ENCODE results near the gene ARIH1.
A peak's percentile ranks its signal among the peaks of the same experiment; 100 is the strongest.

Gene ARIH1

DNA sequence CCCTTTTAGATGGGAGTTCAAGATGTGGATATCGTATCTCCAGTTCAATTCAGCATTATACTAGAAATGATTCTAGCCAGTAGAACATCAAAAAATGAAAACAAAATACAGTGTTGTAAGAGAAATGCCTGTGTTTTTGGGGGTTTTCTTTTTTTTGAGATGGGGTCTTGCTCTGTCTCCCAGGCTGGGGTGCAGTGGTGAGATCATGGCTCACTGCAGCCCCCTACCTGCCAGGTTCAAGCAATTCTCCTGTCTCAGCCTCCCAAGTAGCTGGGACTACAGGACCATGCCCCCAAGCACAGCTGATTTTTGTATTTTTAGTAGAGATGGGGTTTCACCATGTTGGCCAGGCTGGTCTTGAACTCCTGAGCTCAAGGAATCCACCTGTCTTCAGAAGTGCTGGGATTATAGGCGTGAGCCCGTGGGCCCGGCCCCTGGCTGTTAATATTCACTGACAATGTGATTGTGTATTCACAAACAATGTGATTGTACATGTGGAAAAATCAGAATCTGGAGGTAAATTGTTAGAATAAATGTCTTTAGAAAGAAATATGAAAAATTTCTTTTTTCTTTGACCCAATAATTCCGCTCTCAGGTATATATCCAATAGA is 59.0 kb downstream of the ARIH1 start:
- in situ Hi-C loops (cut with MboI; ENCODE audit: low pct_unique_long_range_greater_than_20kb, low sequenced_read_pairs): no loop called here
- DNase-seq: peak; percentile 54

DNA sequence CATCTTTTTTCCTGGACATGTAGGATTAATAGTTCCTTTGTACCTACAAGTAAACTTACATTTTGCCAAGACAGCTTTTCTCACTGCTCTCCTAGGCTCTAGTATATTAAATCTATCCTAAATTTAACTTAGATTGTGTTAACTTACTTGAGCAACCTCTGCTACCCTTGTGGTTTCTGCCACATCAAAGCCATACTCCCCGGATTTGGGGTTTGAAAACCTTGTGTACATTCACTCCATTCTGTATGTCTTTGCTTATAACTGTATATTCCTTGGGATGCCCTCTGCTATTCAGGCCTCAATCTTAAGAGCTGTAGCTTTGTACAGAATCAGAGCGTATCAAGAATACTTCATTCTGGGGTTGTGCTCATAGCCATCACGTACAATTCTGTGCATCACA is 60.4 kb downstream of the ARIH1 start:
- no peak for DNase-seq
- in situ Hi-C loops (cut with MboI; ENCODE audit: low pct_unique_long_range_greater_than_20kb, low sequenced_read_pairs): no loop called here

DNA sequence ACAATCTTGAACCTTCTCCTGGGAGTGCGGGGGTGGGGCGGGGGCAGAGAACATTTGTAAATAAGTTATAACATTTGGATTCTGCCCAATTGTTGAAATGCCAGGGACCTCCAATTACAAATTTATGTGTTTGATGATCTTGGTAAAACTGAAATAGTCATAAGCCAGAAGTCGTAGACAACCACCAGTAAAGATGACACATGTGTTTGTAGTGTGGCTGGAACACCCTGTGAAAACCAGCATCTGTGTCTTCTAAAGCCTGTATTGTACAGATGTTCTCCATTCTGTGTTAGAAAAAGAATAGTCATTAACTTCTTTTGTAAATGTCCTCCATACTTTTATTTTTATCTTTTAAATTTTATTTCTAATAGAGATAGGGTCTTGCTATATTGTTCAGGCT is 61.8 kb downstream of the ARIH1 start:
- in situ Hi-C loops (cut with MboI; ENCODE audit: low pct_unique_long_range_greater_than_20kb, low sequenced_read_pairs): no loop called here

GRCh38 chr15:72536506-72536905 is 62.4 kb downstream of the ARIH1 start:
- no peak for DNase-seq
- in situ Hi-C loops (cut with MboI; ENCODE audit: low pct_unique_long_range_greater_than_20kb, low sequenced_read_pairs): no loop called here

More for the DNA sequence above, 61.8 kb downstream of the ARIH1 start:
- DNase-seq: no peak

- in situ Hi-C loops (cut with MboI; ENCODE audit: low pct_unique_long_range_greater_than_20kb, low sequenced_read_pairs): no loop called here
- no peak for DNase-seq
Measured at GRCh38 chr15:72538931-72539330, 64.8 kb downstream of the ARIH1 start.

- in situ Hi-C loops (cut with MboI; ENCODE audit: low pct_unique_long_range_greater_than_20kb, low sequenced_read_pairs): no loop called here
Measured at GRCh38 chr15:72540606-72541237, 66.6 kb downstream of the ARIH1 start.

GRCh38 chr15:72541674-72542073 is 67.5 kb downstream of the ARIH1 start:
- in situ Hi-C loops (cut with MboI; ENCODE audit: low pct_unique_long_range_greater_than_20kb, low sequenced_read_pairs): no loop called here
- DNase-seq: peak; percentile 24

More at GRCh38 chr15:72540606-72541237, 66.6 kb downstream of the ARIH1 start:
- DNase-seq: no peak

GRCh38 chr15:72545156-72545555 is 71.0 kb downstream of the ARIH1 start:
- DNase-seq: no peak
- in situ Hi-C loops (cut with MboI; ENCODE audit: low pct_unique_long_range_greater_than_20kb, low sequenced_read_pairs): no loop called here

DNA sequence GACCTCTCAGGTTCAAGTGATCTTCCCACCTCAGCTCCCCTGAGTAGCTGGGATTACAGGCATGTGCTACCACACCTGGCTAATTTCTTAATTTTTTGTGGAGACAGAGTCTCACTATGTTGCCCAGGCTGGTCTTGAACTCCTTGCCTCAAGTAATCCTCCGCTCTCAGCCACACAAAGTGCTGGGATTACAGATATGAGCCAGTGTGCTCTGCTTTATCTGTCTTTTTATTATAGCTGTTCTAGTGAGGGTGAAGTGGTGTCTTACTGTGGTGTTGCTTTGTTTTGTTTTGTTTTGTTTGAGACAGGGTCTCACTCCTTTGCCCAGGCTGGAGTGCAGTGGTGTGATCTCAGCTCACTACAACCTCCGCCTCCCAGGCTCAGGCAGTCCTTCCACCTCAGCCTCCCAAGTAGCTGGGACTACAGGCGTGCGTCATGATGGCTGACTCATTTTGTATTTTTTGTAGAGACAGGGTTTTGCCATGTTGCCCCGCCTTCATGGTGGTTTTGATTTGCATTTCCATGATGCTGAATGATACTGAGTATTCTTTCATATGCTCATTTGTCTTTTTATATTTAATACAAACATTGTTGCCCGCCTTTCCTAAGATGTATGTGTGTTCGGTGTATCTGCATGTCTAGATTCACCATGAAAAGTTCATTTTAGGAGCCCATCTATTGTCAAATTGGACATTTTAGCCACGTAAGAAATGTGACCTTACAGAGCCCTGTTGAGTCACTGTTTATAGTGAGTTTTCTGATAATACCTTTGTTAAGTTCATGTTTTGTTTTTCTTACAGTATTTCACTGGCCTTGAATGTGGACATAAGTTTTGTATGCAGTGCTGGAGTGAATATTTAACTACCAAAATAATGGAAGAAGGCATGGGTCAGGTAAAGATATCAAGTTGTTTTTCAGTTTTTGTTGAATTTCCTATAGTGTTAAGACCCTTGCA is 80.6 kb downstream of the ARIH1 start:
- in situ Hi-C loops (cut with MboI; ENCODE audit: low pct_unique_long_range_greater_than_20kb, low sequenced_read_pairs): no loop called here
- DNase-seq: no peak

DNA sequence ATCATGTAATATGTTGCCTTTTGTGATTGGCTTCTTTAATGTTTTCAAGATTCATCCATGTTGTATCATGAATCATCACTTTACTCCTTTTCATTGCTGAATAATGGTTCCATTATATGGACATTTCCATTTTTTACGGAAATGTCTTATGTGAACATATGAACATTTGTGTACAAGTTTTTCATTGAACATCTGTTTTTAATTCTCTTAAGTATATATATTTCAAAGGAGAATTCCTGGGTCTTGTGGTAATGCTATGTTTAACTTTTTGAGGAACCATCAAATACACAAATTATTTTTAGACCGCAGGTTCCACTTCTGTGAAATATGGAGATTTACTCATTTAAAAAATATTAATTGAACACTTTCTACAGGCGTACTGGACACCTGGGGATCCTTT is 85.7 kb downstream of the ARIH1 start:
- DNase-seq: no peak
- in situ Hi-C loops (cut with MboI; ENCODE audit: low pct_unique_long_range_greater_than_20kb, low sequenced_read_pairs): no loop called here

DNA sequence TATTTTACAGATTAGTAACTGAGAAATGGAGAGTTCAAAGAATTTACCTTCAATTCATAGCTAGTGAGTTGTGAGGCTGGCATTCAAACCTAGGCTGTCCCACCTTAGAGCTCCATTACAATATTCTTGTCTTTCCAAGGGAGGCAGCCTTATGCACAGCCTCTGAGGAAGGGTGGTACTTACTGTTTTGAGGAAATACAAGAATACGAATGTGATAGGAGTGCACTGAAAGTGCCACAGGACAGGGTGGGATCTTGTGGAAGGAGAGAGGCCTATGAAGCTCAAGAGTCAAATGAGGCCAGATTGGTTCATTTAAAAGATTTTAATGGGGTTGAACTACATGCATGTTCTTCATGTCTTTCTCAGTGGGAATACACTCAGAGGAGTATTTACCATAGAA is 86.3 kb downstream of the ARIH1 start:
- in situ Hi-C loops (cut with MboI; ENCODE audit: low pct_unique_long_range_greater_than_20kb, low sequenced_read_pairs): no loop called here
- no peak for DNase-seq

- peak; percentile 48 for DNase-seq
- in situ Hi-C loops (cut with MboI; ENCODE audit: low pct_unique_long_range_greater_than_20kb, low sequenced_read_pairs): no loop called here
Measured at GRCh38 chr15:72562386-72562785, 88.3 kb downstream of the ARIH1 start.

DNA sequence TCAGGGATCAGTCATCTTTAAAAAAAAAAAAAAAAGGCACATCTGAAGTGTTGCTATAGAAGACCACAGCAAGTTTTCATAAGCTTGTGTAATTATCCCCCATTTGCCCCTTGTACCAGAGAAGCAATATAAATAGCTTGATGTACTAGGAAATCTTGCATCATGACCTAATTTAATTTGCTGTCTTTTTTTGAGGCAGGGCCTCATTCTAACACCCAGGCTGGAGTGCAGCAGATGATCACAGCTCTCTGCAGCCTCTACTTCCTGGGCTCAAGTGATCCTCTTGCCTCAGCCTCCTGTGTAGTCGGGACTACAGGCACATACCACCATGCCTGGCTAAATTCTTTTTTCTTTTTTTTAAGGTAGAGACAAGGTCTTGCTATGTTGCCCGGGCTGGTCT is 88.7 kb downstream of the ARIH1 start:
- no peak for DNase-seq
- in situ Hi-C loops (cut with MboI; ENCODE audit: low pct_unique_long_range_greater_than_20kb, low sequenced_read_pairs): no loop called here

- no peak for DNase-seq
- in situ Hi-C loops (cut with MboI; ENCODE audit: low pct_unique_long_range_greater_than_20kb, low sequenced_read_pairs): no loop called here
Measured at GRCh38 chr15:72564091-72564490, 90.0 kb downstream of the ARIH1 start.

- no peak for DNase-seq
- in situ Hi-C loops (cut with MboI; ENCODE audit: low pct_unique_long_range_greater_than_20kb, low sequenced_read_pairs): no loop called here
Measured at GRCh38 chr15:72566973-72567372, 92.8 kb downstream of the ARIH1 start.

DNA sequence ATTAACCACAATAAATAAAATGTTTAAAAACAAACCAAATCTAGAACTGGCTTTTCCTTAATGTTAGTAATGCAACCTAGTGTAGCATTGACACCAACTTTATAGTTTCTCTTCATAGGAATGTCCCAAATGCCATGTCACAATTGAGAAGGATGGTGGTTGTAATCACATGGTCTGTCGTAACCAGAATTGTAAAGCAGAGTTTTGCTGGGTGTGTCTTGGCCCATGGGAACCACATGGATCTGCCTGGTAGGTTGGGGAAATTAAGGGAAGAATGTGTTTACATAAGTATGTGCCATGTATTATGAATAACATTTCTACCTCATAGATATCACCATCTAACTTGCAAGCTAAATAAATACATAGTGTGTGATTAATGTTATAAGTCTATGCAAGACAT is 95.9 kb downstream of the ARIH1 start:
- in situ Hi-C loops (cut with MboI; ENCODE audit: low pct_unique_long_range_greater_than_20kb, low sequenced_read_pairs): no loop called here
- DNase-seq: no peak

DNA sequence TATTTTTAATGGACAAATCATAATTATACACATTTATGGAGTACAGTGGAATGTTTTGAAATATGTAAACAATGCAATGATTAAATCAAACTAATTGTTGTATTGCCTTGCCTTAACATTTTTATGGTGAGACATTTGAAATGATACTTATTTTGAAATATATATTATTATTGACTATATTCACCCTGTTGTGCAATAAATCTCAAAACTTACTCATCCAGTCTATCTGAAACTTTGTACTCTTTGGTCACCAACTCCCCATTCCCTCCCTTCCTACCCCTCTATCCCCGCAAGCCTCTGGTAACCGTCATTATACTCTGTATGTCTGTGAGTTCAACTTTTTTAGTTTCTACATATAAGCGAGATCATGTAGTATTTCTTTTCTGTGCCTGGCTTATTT is 105.7 kb downstream of the ARIH1 start:
- DNase-seq: no peak
- in situ Hi-C loops (cut with MboI; ENCODE audit: low pct_unique_long_range_greater_than_20kb, low sequenced_read_pairs): no loop called here

DNA sequence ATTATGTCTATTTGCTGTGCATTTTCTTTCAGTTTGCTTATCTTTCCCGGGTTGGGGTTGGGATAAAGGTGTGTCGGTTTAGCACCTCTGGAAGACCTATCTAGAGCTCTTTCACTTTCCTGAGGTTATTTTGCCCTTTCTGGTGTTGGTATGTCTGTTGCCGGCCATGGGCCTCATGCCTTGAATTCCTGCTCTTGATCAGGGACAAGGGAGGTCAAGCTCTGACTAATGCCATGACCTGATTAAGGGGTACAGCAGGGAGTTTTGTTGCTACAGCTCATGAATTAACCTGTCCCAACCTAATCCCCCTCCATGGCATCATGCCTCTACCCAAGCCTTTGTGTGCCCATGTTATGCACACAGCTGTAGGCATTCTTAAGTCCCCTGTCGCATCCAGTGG is 109.9 kb downstream of the ARIH1 start:
- in situ Hi-C loops (cut with MboI; ENCODE audit: low pct_unique_long_range_greater_than_20kb, low sequenced_read_pairs): no loop called here
- DNase-seq: no peak

DNA sequence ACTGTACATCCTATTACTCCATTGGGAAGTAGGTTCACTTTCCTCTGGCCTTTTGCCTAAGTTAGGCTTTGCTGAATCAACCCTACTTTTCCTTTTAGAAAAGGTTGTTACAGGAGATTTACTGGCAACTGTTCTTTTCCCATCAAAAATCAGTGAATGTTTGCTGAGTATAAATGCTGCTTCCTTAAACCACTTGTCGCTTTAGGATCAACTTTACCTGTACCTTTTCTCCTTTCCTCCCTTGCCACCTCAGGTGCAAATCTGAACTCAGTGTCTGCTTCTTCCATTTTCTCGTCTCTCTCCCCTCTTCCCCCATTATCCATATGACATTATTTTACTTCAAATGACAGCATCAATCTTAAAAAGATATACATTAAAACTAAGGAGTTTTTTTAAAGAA is 110.9 kb downstream of the ARIH1 start:
- in situ Hi-C loops (cut with MboI; ENCODE audit: low pct_unique_long_range_greater_than_20kb, low sequenced_read_pairs): no loop called here
- no peak for DNase-seq

DNA sequence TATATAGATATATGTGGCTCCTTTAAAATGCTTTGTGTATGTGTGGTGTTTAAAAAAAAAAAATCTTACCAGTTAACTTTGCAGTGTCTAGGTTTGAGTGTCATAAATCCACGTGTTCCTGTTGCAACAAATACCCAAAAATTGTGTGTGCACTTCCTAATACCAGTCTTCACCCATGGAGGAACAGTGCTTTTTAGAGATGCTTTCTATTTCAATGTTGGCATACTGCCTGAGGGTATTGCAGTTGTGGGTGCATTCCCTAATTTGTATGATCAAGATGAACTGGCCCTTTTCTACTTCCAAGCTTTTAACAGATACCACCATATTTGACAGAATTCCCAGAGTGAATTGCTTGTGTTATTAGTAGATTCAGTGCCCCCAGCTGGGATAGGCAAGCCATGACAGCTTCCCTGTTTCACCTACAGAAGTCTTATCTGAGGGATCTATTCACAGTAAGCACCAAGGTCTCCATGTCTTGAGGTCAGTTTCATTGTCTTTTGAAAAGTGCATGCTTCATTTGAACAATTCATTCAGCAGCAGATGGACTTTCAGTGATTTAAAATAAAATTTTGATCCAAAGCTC is 111.4 kb downstream of the ARIH1 start:
- in situ Hi-C loops (cut with MboI; ENCODE audit: low pct_unique_long_range_greater_than_20kb, low sequenced_read_pairs): no loop called here
- DNase-seq: no peak
